Hepatocyte (in vitro differentiated cells): ENCODE data around the gene MYADML2.

ENCODE experiments used
- CTCF ChIP-seq: fragments of 200-600 bp; sonication (generic); IDR thresholded peaks from 2 replicates; pipeline ENCODE4 v1.5.1; 2016; ENCODE audit warnings: antibody characterized with exemption, mild to moderate bottlenecking; ENCODE audit not compliant: poor library complexity
- EZH2 ChIP-seq: fragments of 200-600 bp; sonication (generic); IDR thresholded peaks from 2 replicates; pipeline ENCODE4 v1.6.1; 2016; ENCODE audit warnings: antibody characterized with exemption, mild to moderate bottlenecking, borderline replicate concordance
- EZH2phosphoT487 ChIP-seq: fragments of 200-600 bp; sonication (generic); IDR thresholded peaks from one replicate; pipeline ENCODE4 v1.6.1; 2018; ENCODE audit warnings: antibody characterized with exemption, mild to moderate bottlenecking, low read depth, moderate library complexity; ENCODE audit not compliant: unreplicated experiment, severe bottlenecking

- TF ChIP-seq CTCF (no peak), EZH2 (no peak), EZH2phosphoT487 (no peak)
Observed at GRCh38 chr17:81984773-81985410, 37.9 kb upstream of the MYADML2 start.
